ENCODE measurements around the gene MINDY2. TPM values are rescaled to one million over a fixed set of nuclear protein-coding genes. Genes with fewer than 3 reads are reported as not detected.

MINDY2 gene
- total RNA-seq, 1 donor from 2014 or later = 14.2 TPM

DNA sequence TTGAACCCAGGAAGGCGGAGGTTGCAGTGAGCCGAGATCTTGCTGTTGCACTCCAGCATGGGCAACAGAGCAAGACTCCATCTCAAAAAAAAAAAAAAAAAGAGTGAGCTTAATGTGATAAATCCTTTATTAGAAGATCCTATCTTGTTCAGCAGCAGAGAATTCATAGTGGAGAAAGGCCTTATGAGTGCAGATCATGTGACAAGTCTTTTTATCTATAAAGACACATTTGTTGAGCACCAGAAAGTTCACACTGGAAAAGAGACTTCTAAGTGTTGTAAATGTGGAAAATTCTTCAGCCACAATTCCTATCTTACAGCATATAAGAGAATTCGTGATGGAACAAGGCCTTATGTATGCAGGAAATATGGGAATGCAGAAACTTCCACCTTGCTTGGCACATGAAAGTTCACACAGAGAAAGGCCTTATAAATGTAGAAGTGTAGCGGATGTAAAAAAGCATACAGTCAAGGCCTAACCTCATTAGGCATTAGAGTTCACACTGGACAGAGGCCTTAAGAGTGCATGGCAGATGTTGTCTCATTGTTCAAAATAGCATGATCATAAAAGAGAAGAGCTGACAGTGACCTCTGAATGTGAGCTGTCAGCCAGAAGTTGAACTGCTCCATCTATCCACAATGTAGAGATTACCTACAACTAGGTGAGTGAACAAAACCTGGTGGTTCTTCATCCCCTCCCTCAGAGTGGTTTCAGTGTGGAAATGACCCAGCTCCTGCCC lies 38.3 kb upstream of the MINDY2 start:
- peaks cover 7% of the 10 kb centered on the region for H3K4me1 Mint-ChIP-seq (ENCODE audit: unreplicated experiment)
- peaks cover 4% of the 10 kb centered on the region for H3K27me3 Mint-ChIP-seq (ENCODE audit: unreplicated experiment)
- H3K4me3 Mint-ChIP-seq (ENCODE audit: unreplicated experiment) = no peak overlapping the region
- no peaks in the 10 kb centered on the region for H3K9me3 Mint-ChIP-seq (ENCODE audit: unreplicated experiment)
- no peak overlapping the region for H3K27ac Mint-ChIP-seq (ENCODE audit: unreplicated experiment)
- no peaks in the 10 kb centered on the region for H3K36me3 Mint-ChIP-seq (ENCODE audit: low read depth, unreplicated experiment)
- DNase-seq (ENCODE audit: low spot score) = no peak
- TF ChIP-seq, protein P1, sequence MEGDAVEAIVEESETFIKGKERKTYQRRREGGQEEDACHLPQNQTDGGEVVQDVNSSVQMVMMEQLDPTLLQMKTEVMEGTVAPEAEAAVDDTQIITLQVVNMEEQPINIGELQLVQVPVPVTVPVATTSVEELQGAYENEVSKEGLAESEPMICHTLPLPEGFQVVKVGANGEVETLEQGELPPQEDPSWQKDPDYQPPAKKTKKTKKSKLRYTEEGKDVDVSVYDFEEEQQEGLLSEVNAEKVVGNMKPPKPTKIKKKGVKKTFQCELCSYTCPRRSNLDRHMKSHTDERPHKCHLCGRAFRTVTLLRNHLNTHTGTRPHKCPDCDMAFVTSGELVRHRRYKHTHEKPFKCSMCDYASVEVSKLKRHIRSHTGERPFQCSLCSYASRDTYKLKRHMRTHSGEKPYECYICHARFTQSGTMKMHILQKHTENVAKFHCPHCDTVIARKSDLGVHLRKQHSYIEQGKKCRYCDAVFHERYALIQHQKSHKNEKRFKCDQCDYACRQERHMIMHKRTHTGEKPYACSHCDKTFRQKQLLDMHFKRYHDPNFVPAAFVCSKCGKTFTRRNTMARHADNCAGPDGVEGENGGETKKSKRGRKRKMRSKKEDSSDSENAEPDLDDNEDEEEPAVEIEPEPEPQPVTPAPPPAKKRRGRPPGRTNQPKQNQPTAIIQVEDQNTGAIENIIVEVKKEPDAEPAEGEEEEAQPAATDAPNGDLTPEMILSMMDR (IDR thresholded peaks at IDR 0.05; ENCODE audit: unreplicated experiment) = no peak

DNA sequence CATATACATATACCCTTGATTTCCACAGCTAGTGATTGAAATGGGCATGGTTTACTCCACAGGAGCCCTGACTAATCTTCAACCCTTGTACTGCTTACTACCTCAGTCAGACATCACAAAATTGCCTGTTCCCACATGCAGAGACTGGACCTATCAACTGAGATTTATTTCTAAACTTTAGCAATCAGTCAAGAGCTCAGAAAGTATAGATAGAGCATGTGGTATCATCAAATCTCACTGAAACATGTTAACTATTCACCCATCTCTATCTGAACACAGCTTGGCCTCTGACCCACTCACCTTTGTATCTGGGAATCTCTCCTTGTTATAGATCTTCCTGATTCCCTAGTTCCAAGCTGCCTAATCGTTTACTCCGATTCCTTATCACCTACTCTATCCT lies 36.2 kb upstream of the MINDY2 start:
- Mint-ChIP-seq H3K4me3 (ENCODE audit: unreplicated experiment) (no peak overlapping the region), H3K27me3 (ENCODE audit: unreplicated experiment) (no peaks in the 10 kb centered on the region), H3K9me3 (ENCODE audit: unreplicated experiment) (no peaks in the 10 kb centered on the region), H3K4me1 (ENCODE audit: unreplicated experiment) (peaks cover 10% of the 10 kb centered on the region), H3K36me3 (ENCODE audit: low read depth, unreplicated experiment) (no peaks in the 10 kb centered on the region), H3K27ac (ENCODE audit: unreplicated experiment) (no peak overlapping the region)
- no peak for DNase-seq (ENCODE audit: low spot score)
- TF ChIP-seq, protein P1 (IDR thresholded peaks at IDR 0.05; ENCODE audit: unreplicated experiment) = no peak

DNA sequence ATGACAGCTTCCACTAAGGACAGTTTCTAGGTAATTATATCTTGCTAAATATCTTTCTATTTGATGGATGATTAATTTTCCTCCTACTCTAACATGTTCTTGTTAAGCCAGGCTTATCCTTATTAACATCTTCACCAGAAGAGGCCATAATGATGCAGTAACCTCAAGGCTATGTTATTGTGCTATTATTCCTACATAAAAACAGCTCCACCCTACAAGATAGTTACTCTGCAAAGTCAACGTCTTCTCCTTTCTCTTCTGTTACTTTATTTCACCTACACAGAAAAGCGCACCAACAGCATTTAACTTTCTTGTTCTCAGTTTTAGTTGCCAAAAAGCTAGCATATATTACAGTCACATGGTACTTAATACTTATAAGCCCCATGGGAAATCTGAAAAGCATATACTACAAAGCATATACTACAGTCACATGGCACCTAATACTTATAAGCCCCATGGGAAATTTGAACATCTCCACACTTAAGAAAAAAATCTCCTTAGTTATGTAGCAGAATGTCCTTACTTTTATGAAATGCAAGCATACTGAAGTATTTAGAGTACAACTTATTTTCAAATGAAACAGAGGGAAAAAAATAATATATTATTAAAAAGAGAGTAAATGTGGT lies 35.0 kb upstream of the MINDY2 start:
- H3K4me1 Mint-ChIP-seq (ENCODE audit: unreplicated experiment) = peaks cover 7% of the 10 kb centered on the region
- no peaks in the 10 kb centered on the region for H3K27me3 Mint-ChIP-seq (ENCODE audit: unreplicated experiment)
- DNase-seq (ENCODE audit: low spot score) = no peak
- TF ChIP-seq, protein P1 (IDR thresholded peaks at IDR 0.05; ENCODE audit: unreplicated experiment) = no peak
- no peak overlapping the region for H3K4me3 Mint-ChIP-seq (ENCODE audit: unreplicated experiment)
- H3K9me3 Mint-ChIP-seq (ENCODE audit: unreplicated experiment) = no peaks in the 10 kb centered on the region
- no peak overlapping the region for H3K27ac Mint-ChIP-seq (ENCODE audit: unreplicated experiment)
- H3K36me3 Mint-ChIP-seq (ENCODE audit: low read depth, unreplicated experiment) = no peaks in the 10 kb centered on the region

DNA sequence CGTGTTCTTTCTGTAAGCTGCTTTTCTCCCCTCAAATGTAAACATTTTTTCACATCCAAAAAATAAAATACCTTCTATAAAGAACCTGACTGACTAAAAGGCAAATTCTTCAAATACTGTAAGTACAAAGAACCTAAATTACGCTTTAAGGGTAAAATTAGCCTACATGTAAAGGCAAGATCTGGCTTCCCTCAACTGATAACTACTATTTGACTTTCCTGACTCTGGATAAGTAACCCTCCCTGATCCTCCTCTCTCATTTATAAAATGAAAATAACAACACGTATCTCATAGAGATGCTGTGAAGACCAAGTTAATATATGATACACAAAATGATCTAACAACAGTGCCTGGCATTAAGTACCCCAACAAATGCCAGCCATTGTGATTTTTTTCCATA lies 33.8 kb upstream of the MINDY2 start:
- TF ChIP-seq, protein P1 (IDR thresholded peaks at IDR 0.05; ENCODE audit: unreplicated experiment) = no peak
- DNase-seq (ENCODE audit: low spot score) = no peak
- H3K4me3 Mint-ChIP-seq (ENCODE audit: unreplicated experiment) = no peak overlapping the region
- no peaks in the 10 kb centered on the region for H3K36me3 Mint-ChIP-seq (ENCODE audit: low read depth, unreplicated experiment)
- no peaks in the 10 kb centered on the region for H3K9me3 Mint-ChIP-seq (ENCODE audit: unreplicated experiment)
- H3K4me1 Mint-ChIP-seq (ENCODE audit: unreplicated experiment) = peaks cover 11% of the 10 kb centered on the region
- no peak overlapping the region for H3K27ac Mint-ChIP-seq (ENCODE audit: unreplicated experiment)
- no peaks in the 10 kb centered on the region for H3K27me3 Mint-ChIP-seq (ENCODE audit: unreplicated experiment)

DNA sequence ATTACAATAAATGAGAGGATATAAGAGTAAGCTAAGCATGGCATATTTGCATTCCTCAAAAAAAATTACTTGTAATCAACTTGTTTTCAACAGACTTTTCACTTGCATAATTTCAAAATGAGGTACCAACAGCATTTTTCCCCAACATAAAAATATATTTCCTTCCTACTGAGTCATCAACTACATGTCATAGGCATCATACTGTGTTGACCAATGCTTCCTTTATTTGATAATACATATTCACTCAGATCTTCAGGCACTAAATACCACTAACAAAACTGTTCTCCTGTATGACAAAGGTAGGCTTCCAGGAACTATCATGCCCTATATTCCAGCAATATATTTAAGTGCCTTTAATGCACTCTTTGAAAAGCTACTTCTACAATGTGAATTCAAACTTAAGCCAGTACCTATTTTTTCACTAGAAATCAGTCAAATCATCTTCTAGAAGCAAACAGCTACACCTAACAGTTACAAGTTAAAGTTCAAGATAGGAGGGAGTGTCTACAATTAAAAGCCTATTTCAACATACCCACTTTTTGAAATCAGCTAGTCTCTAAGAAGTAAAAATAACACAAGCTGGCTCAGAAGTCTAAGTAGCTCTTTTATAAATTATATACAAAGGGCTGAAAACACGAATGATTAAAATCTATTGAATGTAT lies 32.9 kb upstream of the MINDY2 start:
- no peaks in the 10 kb centered on the region for H3K9me3 Mint-ChIP-seq (ENCODE audit: unreplicated experiment)
- H3K4me1 Mint-ChIP-seq (ENCODE audit: unreplicated experiment) = peaks cover 15% of the 10 kb centered on the region
- H3K4me3 Mint-ChIP-seq (ENCODE audit: unreplicated experiment) = no peak overlapping the region
- TF ChIP-seq, protein P1 (IDR thresholded peaks at IDR 0.05; ENCODE audit: unreplicated experiment) = no peak
- DNase-seq (ENCODE audit: low spot score) = no peak
- no peaks in the 10 kb centered on the region for H3K27me3 Mint-ChIP-seq (ENCODE audit: unreplicated experiment)
- H3K27ac Mint-ChIP-seq (ENCODE audit: unreplicated experiment) = no peak overlapping the region
- no peaks in the 10 kb centered on the region for H3K36me3 Mint-ChIP-seq (ENCODE audit: low read depth, unreplicated experiment)
